Measurements from ENCODE around the gene RIPK3.

DNA sequence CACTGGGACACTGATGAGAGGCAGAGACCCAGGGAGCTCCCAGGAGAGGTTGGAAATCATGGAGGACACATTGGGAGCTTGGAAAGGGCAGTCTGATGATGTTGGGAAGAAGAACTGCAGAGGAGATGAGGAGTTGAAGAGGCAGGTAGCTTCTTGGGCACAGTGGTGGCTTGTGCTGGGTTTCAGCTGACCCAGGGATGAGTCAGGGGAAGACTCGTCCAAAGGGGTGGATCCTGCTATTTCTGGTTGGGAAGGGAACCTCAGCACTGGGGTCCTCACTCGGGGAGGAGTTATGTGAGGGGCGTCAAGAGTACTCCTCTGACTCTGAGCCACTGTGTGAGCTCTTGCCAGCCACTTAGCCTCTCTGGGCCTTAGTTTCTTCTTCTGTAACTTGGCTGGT, 16.4 kb downstream of the RIPK3 start:
- TF ChIP-seq, protein P1, sequence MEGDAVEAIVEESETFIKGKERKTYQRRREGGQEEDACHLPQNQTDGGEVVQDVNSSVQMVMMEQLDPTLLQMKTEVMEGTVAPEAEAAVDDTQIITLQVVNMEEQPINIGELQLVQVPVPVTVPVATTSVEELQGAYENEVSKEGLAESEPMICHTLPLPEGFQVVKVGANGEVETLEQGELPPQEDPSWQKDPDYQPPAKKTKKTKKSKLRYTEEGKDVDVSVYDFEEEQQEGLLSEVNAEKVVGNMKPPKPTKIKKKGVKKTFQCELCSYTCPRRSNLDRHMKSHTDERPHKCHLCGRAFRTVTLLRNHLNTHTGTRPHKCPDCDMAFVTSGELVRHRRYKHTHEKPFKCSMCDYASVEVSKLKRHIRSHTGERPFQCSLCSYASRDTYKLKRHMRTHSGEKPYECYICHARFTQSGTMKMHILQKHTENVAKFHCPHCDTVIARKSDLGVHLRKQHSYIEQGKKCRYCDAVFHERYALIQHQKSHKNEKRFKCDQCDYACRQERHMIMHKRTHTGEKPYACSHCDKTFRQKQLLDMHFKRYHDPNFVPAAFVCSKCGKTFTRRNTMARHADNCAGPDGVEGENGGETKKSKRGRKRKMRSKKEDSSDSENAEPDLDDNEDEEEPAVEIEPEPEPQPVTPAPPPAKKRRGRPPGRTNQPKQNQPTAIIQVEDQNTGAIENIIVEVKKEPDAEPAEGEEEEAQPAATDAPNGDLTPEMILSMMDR (IDR thresholded peaks at IDR 0.05; ENCODE audit: borderline replicate concordance, extremely low read depth, low read length, poor library complexity, severe bottlenecking) = no peak
- no peak for TF ChIP-seq EZH2 (IDR thresholded peaks at IDR 0.05; ENCODE audit: borderline replicate concordance, low read depth, low read length, severe bottlenecking)

Measured in DND-41 (cell line).